Right hindlimb (tissue), 1 donor: ENCODE results near the gene GALNT9.
"Not testable (repeated sequence)": the region's sequence is repeated elsewhere in the genome, so short reads cannot be mapped to it uniquely, and the experiment has no call there.

ENCODE experiments used
- DNase-seq: peaks from one replicate; pipeline ENCODE4 v3.0.0-alpha.2; 2018

Gene GALNT9

GRCh38 chr12:132152953-132153352 is 176.4 kb downstream of the GALNT9 start:
- no peak for DNase-seq

DNA sequence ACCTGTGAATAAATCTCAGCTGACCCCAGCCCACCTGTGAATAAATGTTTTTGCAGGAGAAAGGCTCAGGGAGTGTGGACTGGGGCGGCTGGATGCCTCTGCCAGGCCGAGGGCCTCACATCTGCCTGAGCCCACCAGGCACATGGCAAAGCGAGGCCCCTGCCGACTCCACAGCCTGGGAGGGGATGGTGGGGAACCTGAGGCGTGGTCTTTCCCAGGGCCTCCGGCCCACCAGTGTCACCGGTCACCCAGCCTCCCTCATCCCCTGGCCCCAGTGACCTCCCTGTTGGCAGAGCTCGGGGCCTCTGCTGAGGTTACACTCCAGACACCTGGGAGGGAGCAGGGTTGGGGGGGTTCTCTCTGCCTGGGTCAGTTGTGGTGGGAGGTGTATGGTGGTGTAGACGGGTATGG is 177.0 kb downstream of the GALNT9 start:
- no peak for DNase-seq

DNA sequence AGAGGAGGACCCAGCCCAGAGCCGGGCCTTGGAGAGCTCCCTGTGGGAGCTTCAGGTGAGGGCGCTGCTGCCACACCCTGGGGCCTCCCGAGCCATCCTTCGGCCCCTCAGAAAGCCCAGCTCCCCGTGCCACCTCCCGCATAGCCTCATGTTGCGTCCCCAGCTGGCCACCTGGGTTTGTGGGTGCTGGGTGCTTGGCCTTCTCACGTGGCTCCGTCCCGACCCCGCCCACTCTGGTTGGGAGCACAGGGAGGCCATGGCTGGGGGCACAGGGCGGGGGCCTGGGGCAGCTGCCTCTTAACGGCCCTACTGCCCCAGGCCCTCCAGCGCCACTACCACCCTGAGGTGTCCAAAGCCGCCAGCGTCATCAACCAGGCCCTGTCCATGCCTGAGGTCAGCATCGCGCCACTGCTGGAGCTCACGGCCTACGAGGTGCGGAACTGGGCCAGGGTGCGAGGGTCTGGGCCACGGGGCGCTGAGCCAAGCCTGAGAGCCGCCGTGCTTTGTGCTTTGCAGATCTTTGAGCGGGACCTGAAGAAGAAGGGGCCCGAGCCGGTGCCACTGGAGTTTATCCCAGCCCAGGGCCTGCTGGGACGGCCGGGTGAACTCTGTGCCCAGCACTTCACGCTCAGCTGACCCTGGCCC is 177.5 kb downstream of the GALNT9 start:
- DNase-seq = no peak

DNA sequence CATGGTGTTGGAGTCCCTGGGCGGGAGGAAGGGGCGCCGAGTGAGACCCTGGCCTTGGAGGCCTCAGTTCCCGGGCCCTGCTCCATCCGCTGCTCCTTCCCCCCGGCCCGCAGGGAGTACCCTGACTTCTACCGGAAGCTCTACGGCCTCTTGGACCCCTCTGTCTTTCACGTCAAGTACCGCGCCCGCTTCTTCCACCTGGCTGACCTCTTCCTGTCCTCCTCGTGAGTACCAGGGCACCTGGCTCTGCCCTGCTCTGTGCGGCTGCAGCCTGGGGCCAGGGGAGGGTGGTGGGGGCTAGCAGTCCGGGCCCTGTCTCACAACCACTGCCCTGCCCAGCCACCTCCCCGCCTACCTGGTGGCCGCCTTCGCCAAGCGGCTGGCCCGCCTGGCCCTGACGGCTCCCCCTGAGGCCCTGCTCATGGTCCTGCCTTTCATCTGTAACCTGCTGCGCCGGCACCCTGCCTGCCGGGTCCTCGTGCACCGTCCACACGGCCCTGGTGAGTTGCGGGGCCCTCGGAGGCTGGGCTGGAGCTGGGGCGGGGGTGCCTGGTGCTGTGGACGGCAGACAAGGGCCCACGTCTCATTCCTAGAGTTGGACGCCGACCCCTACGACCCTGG is 178.1 kb downstream of the GALNT9 start:
- no peak for DNase-seq

- no peak for DNase-seq
Observed at GRCh38 chr12:132150780-132151144, 178.6 kb downstream of the GALNT9 start.

GRCh38 chr12:132149526-132149925 is 179.9 kb downstream of the GALNT9 start:
- not testable (repeated sequence) for DNase-seq

DNA sequence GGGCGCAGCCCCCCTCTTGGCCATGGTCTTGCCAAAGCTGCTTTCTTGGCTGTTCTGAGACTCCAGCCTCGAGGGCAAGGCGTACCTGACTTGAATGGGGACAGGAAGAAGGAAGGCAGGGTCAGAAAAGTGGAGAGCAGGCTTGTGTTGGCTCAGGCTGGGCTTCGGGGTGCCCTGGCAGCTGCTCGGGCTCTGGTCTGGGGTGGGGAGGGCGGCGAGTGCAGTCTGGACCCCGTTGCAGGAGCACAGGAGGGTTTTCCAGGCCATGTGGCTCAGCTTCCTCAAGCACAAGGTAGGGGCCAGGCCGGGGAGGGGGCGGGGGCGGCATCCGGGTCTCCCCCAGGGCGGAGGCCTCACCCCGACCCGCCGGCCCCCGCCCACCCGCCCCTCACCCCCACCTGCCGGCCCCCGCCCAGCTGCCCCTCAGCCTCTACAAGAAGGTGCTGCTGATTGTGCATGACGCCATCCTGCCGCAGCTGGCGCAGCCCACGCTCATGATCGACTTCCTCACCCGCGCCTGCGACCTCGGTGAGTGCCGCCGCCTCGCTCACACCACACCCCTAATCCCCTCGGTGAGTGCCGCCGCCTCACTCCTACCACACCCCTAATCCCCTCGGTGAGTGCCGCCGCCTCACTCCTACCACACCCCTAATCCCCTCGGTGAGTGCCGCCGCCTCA is 180.9 kb downstream of the GALNT9 start:
- no peak for DNase-seq

DNA sequence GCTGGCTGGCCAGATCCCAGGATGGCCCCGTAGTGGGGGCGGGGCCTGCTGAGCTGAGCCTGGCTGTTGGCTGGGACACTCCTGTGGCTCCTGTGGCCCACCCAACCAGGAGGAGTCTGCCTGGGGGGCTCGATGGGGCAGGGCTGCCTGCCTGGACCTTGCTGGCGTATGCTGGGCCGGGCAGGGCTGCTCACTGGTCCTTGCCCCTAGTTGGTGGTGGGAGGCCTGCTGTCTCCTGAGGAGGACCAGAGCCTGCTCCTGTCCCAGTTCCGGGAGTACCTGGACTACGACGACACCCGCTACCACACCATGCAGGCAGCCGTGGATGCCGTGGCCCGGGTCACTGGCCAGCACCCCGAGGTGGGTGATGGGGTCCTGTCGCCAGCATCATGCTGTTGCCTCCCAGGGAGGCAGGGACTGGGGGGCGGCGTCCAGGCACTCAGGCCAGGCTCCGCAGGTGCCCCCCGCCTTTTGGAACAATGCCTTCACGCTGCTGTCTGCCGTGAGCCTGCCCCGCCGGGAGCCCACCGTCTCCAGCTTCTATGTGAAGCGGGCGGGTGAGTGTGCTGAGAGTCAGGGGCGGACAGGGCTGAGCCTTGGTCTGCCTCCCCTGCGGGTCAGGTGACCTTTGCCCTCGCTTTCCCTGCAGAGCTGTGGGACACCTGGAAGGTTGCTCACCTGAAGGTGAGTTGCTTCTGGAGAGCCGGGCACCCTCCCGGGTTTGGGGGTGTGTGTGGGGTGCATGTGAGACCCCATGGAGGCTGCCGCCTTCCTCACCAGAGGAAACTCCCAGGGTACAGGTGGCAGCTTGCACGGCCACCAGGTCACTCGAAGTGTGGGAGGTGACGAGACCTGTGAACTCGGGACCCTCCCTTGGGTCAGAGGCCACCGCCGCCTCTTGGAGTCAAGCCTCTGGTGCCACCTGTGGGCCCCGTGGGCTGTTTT is 181.7 kb downstream of the GALNT9 start:
- peak; percentile 21 for DNase-seq

DNA sequence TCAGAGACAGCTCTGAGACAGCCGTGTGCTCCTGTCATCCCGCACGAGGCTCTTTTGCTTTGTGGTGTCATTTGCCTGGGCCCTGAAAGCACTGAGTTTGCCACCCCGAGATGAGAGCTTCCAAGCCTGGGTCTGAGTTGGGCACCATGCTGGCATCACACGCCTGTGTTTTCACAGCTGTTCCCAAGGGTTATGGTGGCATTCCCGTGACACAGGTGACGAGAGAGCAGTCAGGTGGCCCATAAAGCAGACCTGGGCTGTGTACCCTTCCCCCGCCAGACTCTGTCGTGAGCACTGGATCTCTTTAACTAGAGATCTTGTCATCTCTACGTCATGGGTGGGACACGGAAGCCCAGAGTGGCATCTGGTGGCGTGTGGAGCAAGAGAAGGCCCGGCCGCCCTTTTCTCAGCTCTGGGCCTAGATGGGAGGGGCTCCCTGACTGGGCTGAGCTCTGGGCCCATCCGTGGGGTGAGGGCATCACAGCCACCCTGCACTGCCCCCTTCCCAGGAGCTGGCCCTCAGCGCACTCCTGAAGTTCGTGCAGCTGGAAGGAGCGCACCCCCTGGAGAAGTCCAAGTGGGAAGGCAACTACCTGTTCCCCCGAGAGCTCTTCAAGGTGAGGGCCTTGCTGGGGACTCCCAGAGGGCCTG is 182.5 kb downstream of the GALNT9 start:
- DNase-seq = peak; percentile 21
